Panc1 (cell line): ENCODE data around the gene SYNE1.

ENCODE experiments used
- CTCF ChIP-seq: fragments of 450-650 bp; IDR thresholded peaks from 2 replicates; pipeline ENCODE4 v1.5.1; 2017; ENCODE audit warnings: mild to moderate bottlenecking
- POLR2AphosphoS5 ChIP-seq: IDR thresholded peaks from 2 replicates; pipeline ENCODE4 v1.6.1; 2012; ENCODE audit warnings: mild to moderate bottlenecking, low read depth, low read length, moderate library complexity
- REST ChIP-seq, 2 experiments: IDR thresholded peaks; 2 replicates each; pipeline ENCODE4 v1.6.1; 2011 to 2012; ENCODE audit warnings: low read depth in 2 of 2, control low read depth in 1 of 2, low read length in 1 of 2, mild to moderate bottlenecking in 1 of 2, moderate library complexity in 1 of 2; ENCODE audit not compliant: insufficient read depth in 1 of 2

GRCh38 chr6:152571943-152572337 is 65.2 kb downstream of the SYNE1 start:
- TF ChIP-seq CTCF (no peak), POLR2AphosphoS5 (no peak), REST (IDR thresholded peaks at IDR 0.05; ENCODE audit: insufficient read depth in 1 of 2, low read depth in 2 of 2, low read length in 1 of 2) (no peak)
